DMS53 treated with DMSO at 0.1 percent for 48 hours (cell line): Measurements from ENCODE around the gene GMDS.

Experiments
- DNase-seq: peaks from one replicate; lab custom pipeline; 2025; ENCODE audit not compliant: unreplicated experiment; lab: John Stamatoyannopoulos, UW

Gene GMDS

GRCh38 chr6:1817033-1817761 lies 428.2 kb downstream of the GMDS start:
- DNase-seq: no peak

- no peak for DNase-seq
These were observed 429.5 kb downstream of the GMDS start for GRCh38 chr6:1815827-1816452.

- no peak for DNase-seq
These were observed 431.1 kb downstream of the GMDS start for GRCh38 chr6:1814279-1814678.

GRCh38 chr6:1812487-1812886 lies 432.9 kb downstream of the GMDS start:
- DNase-seq: no peak

GRCh38 chr6:1812034-1812433 lies 433.4 kb downstream of the GMDS start:
- no peak for DNase-seq

GRCh38 chr6:1810880-1811279 lies 434.5 kb downstream of the GMDS start:
- no peak for DNase-seq

- no peak for DNase-seq
These were observed 436.0 kb downstream of the GMDS start for GRCh38 chr6:1809291-1809988.

GRCh38 chr6:1806935-1807334 lies 438.5 kb downstream of the GMDS start:
- DNase-seq: no peak

- DNase-seq: no peak
These were observed 442.7 kb downstream of the GMDS start for GRCh38 chr6:1802491-1803395.

- DNase-seq: no peak
These were observed 444.0 kb downstream of the GMDS start for GRCh38 chr6:1801401-1801800.

GRCh38 chr6:1800845-1801244 lies 444.6 kb downstream of the GMDS start:
- no peak for DNase-seq

GRCh38 chr6:1798965-1799325 lies 446.5 kb downstream of the GMDS start:
- DNase-seq: no peak

GRCh38 chr6:1798303-1798964 lies 447.0 kb downstream of the GMDS start:
- no peak for DNase-seq

- peak; percentile 3 for DNase-seq
These were observed 447.6 kb downstream of the GMDS start for GRCh38 chr6:1797801-1798200.

GRCh38 chr6:1796706-1797529 lies 448.5 kb downstream of the GMDS start:
- DNase-seq: no peak

GRCh38 chr6:1795910-1796309 lies 449.5 kb downstream of the GMDS start:
- DNase-seq: no peak

GRCh38 chr6:1792989-1793388 lies 452.4 kb downstream of the GMDS start:
- peak; percentile 60 for DNase-seq

GRCh38 chr6:1790684-1791083 lies 454.7 kb downstream of the GMDS start:
- DNase-seq: no peak

- no peak for DNase-seq
These were observed 456.3 kb downstream of the GMDS start for GRCh38 chr6:1789092-1789491.

- DNase-seq: no peak
These were observed 457.5 kb downstream of the GMDS start for GRCh38 chr6:1787894-1788293.
